AG09309 (cell line): ENCODE measurements around the gene HJV.

ENCODE experiments used
- DNase-seq: peaks from one replicate; pipeline ENCODE4 v3.0.0-alpha.2; 2010; ENCODE audit warnings: low read depth
- H3K4me3 ChIP-seq: 2 replicates; pipeline ENCODE4 v1.5.1; 2011; ENCODE audit warnings: mild to moderate bottlenecking, low read depth, low read length, moderate library complexity; ENCODE audit not compliant: control insufficient read depth
- TF ChIP-seq, protein P1 (sequence below): IDR thresholded peaks from 2 replicates; pipeline ENCODE4 v1.5.1; 2011; ENCODE audit warnings: mild to moderate bottlenecking, low read depth, low read length, inconsistent platforms; ENCODE audit not compliant: insufficient read depth, control insufficient read depth; ENCODE audit errors: missing control alignments

The HJV gene

DNA sequence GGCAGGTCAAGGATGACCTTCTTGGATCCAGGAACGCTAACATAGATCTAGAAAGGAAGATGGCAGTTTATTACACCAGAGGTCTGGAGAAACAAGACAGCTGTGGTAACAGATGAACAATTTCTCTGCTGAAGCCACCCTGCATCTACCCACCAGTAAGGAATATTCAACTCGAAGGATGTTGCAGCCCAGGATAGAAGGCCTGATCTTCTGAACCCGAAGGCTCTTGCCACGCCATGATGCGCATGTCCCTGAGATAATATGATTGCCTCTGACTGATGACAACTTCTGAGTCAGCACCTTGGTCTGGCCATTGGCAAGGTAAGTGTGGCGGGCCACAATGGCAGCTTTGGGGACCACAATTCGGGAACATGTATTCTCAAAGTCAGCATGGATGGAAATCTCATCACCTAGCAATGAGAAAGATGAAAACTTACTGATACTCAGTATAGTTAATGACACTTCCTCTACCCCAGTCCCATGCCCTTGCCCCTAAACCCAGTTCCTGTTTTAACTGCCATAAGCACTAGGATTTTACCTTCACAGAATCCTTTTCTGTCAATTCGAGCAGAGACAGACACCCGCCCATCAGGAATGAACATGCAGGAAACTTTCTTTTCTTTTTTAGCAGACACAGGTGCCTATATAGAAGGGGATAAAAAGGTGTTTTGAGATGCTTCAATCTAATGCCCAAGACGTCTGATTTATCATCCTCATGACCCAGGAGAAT, 27.0 kb downstream of the HJV start:
- TF ChIP-seq, protein P1, sequence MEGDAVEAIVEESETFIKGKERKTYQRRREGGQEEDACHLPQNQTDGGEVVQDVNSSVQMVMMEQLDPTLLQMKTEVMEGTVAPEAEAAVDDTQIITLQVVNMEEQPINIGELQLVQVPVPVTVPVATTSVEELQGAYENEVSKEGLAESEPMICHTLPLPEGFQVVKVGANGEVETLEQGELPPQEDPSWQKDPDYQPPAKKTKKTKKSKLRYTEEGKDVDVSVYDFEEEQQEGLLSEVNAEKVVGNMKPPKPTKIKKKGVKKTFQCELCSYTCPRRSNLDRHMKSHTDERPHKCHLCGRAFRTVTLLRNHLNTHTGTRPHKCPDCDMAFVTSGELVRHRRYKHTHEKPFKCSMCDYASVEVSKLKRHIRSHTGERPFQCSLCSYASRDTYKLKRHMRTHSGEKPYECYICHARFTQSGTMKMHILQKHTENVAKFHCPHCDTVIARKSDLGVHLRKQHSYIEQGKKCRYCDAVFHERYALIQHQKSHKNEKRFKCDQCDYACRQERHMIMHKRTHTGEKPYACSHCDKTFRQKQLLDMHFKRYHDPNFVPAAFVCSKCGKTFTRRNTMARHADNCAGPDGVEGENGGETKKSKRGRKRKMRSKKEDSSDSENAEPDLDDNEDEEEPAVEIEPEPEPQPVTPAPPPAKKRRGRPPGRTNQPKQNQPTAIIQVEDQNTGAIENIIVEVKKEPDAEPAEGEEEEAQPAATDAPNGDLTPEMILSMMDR: no peak
- DNase-seq: no peak
- peak overlapping the region; percentile 65 for H3K4me3 ChIP-seq

DNA sequence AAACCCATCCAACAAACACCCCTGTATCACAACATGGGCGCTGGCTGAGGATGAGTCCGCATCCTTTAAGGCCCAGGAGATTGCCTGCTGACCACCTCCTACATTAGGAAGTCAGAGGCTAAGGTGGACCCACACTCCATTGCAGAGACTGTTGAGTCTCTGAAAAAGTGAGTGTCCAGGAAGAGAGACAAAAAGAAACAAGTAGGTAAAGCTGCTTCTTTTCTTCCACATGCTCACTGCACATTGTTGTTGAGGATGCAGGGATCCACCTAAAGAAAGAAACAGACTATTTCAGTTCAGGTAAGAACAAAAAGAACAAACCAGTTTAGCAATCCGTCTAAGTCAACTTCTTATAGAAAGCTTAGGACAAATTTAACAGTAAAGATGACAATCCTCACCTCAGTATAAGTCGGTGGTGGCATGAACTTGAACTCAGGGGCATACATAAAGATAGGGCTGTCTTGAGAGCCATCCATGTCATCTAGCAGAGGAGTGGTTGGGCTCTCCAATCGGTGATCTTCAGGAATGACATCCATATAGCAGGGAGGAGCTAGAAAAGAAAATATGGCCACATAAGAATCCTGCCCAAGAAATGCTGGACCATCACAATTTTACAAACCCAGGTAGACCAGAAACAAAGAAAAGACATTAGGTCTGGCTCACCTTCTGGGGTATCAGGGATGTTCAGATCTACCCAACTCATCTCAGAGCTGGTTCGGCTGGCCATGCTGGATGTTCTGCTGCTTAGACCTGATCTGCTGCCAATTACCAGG, 27.7 kb downstream of the HJV start:
- no peak for DNase-seq
- TF ChIP-seq, protein P1: no peak
- peak overlapping the region; percentile 65 for H3K4me3 ChIP-seq

DNA sequence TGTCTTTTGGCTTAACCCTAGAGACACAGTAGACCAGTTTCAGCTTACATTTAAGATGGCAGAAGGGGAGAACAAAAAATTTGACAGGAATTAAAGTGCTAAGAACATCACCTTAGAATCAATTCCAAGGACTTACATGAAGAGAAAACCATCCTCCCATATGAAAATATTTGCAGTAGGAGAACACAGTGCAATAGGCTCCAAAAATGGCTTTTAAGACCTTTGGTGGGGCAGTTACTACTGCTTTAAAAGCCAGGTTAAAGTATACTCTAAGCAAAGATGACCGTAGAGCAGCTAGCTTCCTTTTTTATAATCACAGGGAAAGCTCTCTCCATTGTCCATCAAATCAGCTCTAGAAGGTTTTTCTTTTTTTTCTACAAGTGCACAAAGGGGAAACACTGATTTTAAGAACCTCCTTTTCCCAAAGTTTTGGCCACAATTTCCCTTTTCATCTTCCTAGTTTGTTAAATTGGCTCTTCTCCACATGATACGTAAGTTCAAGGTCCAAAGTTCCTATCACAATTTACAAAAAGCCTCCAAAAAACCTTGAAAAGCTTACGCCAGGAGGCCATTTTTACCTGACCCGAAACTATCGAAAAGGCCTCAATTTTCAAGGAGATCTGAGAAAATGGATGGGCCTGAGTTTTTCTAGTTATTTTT, 28.4 kb downstream of the HJV start:
- H3K4me3 ChIP-seq: no peak overlapping the region
- DNase-seq: no peak
- TF ChIP-seq, protein P1: no peak

DNA sequence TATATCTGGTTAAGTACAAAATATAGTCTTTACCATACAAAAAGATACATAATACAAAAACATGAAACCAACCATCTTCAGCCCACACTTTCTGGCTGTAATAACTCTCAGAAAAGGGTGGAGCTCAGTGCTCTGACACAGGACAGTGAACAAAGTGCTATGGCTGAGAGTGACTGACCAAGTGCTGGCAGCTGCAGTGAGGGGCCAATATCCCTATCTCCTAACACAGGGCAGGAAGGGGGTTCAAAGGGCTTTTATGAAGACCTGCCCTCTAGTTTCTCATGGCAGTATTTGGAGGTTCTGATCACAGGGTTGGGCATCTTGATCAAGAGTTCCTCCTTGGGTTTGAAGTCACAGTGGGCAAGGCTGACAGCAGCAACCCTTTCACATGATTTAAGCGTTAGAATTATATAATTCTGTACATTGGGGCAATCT, 29.0 kb downstream of the HJV start:
- DNase-seq: no peak
- TF ChIP-seq, protein P1: no peak
- H3K4me3 ChIP-seq: no peak overlapping the region

DNA sequence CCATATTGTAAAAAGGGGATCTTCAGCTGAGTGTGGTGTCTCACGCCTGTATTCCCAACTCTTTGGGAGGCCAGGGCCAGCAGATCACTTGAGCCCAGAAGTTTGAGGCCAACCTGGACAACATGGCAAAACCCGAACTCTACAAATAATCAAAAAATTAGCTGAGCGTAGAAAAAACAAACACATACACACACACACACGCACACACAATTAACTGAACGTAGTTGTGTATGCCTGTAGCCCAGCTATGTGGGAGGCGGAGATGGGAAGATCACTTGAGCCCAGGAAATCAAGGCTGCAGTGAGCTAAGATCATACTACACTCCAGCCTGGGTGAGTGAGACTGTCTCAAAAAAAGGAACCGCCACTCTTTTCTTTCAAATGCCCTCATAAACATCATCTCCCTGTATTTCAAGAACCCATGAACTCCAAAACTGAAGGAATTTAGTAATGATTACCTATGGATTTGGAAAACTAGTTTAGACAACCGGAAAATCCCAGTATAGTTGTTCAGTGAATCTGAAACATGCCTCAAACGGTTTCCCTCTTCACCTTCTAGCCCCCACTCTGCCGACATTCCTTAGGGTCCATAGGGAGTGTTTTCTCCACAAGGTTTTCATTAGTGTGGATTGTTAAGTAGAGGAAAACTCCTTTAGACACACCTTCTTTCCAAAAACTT, 29.7 kb downstream of the HJV start:
- no peak overlapping the region for H3K4me3 ChIP-seq
- TF ChIP-seq, protein P1: no peak
- no peak for DNase-seq

DNA sequence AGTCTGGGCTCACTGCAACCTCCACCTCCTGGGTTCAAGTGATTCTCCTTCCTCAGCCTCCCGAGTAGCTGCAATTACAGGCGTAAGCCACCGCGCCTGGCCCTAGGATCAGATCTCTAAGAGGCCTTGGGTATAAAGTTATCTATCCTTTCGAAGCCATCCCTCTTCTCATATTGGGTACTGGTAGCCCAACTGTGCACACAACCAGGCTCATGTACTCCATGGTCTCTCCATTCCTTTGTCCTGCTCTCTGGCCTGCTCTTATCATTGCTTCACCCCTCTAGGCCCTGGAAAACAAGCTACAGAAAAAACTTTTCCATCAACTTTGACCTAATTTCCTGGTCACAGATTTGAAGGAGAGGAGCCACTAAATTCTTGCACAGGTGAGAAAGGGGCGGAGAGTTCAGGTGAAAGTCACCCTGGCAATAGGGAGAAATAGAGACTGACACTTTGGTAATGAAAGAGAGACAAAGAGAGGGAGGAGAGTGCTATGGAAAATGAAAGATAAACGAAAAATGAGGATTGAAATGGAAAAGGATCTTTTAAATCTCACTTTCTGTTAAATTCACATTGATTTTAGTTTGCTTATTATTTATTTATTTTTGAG, 31.2 kb downstream of the HJV start:
- no peak overlapping the region for H3K4me3 ChIP-seq
- TF ChIP-seq, protein P1: no peak

More for the DNA sequence above, 31.2 kb downstream of the HJV start:
- no peak for DNase-seq
